Skin of body (tissue), 2 donors: ENCODE results near the gene LYPD3. TPM values are rescaled to one million over a fixed set of nuclear protein-coding genes. Genes with fewer than 3 reads are reported as not detected.
"Not testable (repeated sequence)": the region's sequence is repeated elsewhere in the genome, so short reads cannot be mapped to it uniquely, and the experiment has no call there.

ENCODE experiments used
- DNase-seq: peaks from one replicate; lab custom pipeline; 2025; lab: John Stamatoyannopoulos, UW
- total RNA-seq: library from RNA; depleted of rRNA; stranded (reverse); fragments of >200 nt; gene quantifications from one replicate; pipeline ENCODE4 v1.2.3, GENCODE V29; 2014

The LYPD3 gene
- 73.8 TPM for total RNA-seq

DNA sequence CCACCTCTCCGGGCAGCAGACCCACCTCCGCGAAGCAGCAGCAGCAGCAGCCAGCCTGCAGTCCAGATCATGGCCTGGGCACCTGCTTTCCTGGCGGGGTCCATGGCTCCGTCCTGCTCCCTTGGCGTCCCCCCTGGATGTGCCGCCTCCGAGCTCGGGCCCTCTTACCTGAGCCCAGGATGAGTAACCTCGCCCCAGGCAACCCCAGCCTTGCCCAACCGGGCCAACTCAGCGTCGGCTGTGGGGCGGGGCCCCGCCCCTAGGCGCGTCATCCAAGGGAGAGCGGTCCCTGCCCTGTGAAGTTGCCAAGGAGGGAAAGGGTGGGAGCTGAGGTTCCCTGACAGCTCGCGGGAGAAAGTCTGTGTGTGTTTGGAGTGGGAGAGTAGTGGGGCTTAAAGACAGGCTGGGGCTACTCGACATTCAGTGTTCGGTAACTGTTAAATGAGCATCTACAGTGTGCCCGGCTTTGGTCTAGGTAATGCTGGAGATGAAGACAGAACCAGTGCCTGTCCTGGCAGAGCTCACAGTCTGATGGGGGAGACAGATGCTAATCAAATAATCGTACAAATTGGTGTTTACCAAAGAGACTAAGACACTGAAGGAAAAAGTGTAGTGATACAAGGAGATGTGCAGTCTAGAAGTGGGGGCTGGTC, at the start of gene LYPD3:
Gene LYPD3 (minus strand): TSS at position 141 of the 653 bp plus-strand sequence. CDS start 37 bp downstream, at position 104.
- DNase-seq, result no peak

- DNase-seq, result not testable (repeated sequence)
These were observed 47.0 kb upstream of the LYPD3 start for GRCh38 chr19:43512399-43512798.

GRCh38 chr19:43511324-43511723, 45.9 kb upstream of the LYPD3 start:
- no peak for DNase-seq

DNA sequence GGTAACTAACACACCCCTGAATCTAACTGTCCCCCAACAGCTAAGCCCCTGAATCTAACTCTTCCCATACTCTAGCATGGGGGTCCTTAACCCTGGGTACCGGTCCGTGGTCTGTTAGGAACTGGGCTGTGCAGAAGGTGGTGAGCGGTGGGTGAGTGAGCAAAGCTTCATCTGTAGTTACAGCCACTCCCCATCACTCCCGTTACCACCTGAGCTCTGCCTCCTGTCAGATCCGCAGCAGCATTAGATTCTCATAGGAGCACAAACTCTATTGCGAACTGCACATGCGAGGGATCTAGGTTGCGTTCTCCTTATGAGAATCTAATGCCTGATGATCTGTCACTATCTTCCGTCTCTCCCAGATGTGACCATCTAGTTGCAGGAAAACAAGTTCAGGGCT, 45.3 kb upstream of the LYPD3 start:
- DNase-seq, result no peak

DNA sequence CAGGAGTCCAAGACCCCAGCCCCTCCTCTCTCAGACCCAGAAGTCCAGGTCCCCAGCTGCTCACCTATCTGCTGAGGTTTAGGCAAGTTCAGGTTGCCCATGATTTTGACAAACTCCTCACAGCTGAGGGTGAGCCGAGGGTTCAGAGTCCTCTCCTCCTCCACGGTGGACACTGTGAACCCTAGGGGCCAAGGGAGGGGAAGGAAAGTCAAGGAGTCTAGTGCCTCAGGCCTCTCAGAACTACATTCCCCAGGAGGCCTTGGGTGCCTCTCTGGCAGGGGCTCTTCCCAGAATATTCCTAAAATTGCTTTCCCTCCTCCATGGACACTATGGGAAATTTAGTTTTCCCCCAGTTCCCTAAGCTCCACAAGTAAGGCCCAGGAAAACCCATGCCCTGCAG, 42.5 kb upstream of the LYPD3 start:
- no peak for DNase-seq

- DNase-seq, result no peak
These were observed 41.2 kb upstream of the LYPD3 start for GRCh38 chr19:43506629-43507028.

DNA sequence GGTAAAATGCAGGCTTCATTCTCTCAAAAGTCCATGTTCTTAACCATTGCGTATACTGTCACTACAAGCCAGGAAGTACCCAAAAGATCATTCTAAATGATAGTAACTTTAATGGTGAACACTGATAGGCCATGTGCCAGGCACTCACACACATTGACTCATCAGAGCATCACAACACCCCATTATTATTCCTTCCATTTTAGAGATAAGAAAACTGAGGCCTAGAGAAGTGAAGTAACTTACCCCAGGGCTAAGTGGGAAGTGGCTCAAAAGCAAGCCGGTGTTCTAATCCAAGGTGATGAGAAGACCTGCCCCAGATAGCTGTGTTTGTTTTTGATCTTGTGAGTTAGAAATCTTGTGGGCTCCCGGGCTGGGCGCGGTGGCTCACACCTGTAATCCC, 40.5 kb upstream of the LYPD3 start:
- no peak for DNase-seq

GRCh38 chr19:43505186-43505456, 39.7 kb upstream of the LYPD3 start:
- DNase-seq, result no peak

GRCh38 chr19:43504426-43505185, 39.2 kb upstream of the LYPD3 start, which contains the start of gene PHLDB3:
PHLDB3 (minus strand) TSS chr19:43504746; CDS start chr19:43504118, 628 bp downstream.
- DNase-seq, result no peak

DNA sequence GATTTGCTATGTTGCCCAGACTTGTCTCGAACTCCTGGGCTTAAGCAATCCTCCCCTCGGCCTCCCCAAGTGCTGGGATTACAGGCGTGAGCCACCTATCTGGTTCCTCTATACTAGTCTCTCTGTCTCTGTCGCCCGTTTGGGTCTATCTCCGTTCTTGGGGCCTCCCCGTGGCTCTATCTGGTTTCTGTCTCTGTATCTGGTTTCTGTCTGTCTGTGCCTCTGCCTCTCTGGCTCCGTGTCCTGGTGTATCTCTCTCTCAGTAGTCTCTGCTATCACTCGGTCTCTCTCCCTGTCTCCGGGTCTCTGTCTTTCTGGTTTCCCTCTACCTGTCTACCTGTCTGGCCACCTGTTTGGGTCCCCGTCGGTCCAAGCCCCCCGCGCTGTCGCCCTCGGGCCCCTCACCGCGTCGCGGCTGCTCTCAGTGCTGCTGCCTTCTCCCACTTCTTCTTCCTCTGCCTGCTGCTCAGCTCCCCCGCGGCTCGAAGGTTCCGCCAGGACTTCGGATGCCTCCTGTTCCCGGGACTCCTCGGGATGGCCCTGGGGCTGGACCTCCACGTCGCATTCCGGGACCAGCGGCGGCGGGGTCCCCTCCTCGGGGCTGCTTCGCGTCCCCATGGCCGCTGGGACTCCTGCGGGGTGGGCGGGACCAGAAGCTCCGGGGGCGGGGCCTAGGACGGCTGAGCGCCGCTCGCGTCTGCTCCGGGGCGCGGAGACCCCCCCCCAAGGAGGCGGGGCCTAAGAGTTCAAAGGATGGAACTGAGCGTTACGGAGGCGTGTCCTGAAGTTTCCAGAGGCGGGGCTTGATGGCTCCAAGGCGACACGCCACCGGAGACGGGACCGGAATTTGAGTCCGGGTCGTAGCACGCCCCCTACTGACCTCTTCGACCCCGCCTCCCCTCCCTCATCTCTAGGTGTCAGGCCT, 38.4 kb upstream of the LYPD3 start:
- DNase-seq, result peak; percentile 81

- DNase-seq, result no peak
These were observed 37.1 kb upstream of the LYPD3 start for GRCh38 chr19:43502419-43502976.

- no peak for DNase-seq
These were observed 36.4 kb upstream of the LYPD3 start for GRCh38 chr19:43501661-43502418.

- no peak for DNase-seq
These were observed 33.6 kb upstream of the LYPD3 start for GRCh38 chr19:43499042-43499441.

GRCh38 chr19:43498233-43498842, 32.9 kb upstream of the LYPD3 start:
- no peak for DNase-seq

DNA sequence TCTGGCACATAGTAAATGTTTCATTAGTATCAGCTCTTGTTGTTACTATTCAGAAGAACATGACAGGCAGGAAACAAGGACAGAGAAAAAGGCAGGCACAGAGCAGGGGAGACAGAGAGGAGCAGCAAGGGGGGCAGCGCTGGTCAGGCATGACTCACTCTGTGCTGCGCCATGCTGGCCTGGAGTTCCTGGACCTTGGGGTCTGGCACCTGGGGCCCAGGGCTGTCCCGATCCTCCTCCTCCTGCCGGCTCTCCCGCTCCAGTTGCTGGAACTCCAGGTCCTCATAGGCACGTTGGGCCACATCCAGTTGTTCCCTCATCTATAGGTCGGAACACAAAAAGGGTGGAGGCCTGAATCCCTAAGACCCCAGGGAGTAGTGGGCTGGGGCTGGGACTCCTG, 31.6 kb upstream of the LYPD3 start:
- no peak for DNase-seq

DNA sequence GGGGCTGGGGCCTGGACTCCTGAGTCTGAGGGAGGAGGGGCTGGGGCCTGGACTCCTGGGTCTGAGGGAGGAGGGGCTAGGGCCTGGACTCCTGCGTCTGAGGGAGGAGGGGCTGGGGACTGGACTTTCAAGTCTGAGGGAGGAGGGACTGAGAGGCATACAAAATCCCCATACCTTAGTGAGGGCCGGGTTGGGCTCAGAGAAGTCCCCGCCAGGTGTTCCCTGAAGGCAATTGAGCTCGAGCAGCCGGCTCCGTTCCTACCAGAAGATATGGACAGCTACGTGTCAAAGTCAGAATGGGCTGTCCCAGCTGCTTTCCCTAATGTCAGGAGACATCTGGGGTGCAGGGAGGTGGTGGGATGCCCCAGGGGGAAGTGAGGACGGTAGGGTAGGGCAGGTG, 29.7 kb upstream of the LYPD3 start:
- DNase-seq, result no peak

GRCh38 chr19:43490759-43491158, 25.4 kb upstream of the LYPD3 start:
- no peak for DNase-seq

- DNase-seq, result no peak
These were observed 24.7 kb upstream of the LYPD3 start for GRCh38 chr19:43489979-43490599.

- DNase-seq, result no peak
These were observed 23.9 kb upstream of the LYPD3 start for GRCh38 chr19:43489310-43489709.

DNA sequence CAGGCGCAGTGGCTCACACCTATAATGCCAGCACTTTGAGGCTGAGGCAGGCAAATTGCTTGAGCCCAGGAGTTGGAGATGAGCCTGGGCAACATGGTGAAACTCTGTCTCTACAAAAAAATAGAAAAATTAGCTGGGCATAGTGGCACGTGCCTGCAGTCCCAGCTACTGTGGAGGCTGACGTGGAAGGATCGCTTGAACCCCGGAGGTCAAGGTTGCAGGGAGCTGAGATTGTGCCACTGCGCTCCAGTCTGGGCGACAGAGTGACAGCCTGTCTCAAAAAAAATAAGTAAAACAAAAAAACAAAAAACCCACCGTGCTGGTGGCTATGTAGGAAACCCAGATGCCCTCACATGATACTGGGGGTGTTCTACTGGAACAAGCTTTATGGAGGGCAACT, 22.8 kb upstream of the LYPD3 start:
- no peak for DNase-seq
